ENCODE data around the gene TYMP. TPM values are rescaled to one million over a fixed set of nuclear protein-coding genes. Genes with fewer than 3 reads are reported as not detected.

The TYMP gene
- total RNA-seq, 4 donors from 2014 or later, result 86.0 to 281 (median 137) TPM

GRCh38 chr22:50569896-50570535 lies 40.2 kb upstream of the TYMP start:
- H3K4me3 ChIP-seq, result no peak overlapping the region
- H3K27ac ChIP-seq, result no peak overlapping the region
- intact Hi-C loops (cut with DNase I), result no loop called here
- TF ChIP-seq CTCF (IDR thresholded peaks at IDR 0.05) (no peak), POLR2A (IDR thresholded peaks at IDR 0.05) (no peak)
- DNase-seq, result no peak
- no peaks in the 10 kb centered on the region for H3K27me3 ChIP-seq
- peaks cover 0 to 8% (median 3%) of the 10 kb centered on the region in 3 donors for H3K4me1 ChIP-seq
- H3K36me3 ChIP-seq, result peaks cover 6 to 78% (median 6%) of the 10 kb centered on the region in 3 donors
- H3K9me3 ChIP-seq, result no peaks in the 10 kb centered on the region
- 70 to 89% methylated on average over 2 to 4 of the region's 13 CpGs for WGBS, 2 donors

GRCh38 chr22:50569041-50569459 lies 39.2 kb upstream of the TYMP start:
- Histone ChIP-seq H3K27me3 (no peaks in the 10 kb centered on the region), H3K4me1 (peaks cover 0 to 14% (median 3%) of the 10 kb centered on the region in 3 donors), H3K9me3 (no peaks in the 10 kb centered on the region), H3K27ac (no peak overlapping the region), H3K36me3 (peaks cover 6 to 68% (median 6%) of the 10 kb centered on the region in 3 donors), H3K4me3 (no peak overlapping the region)
- DNase-seq, result no peak
- TF ChIP-seq POLR2A (IDR thresholded peaks at IDR 0.05) (no peak), CTCF (IDR thresholded peaks at IDR 0.05) (no peak)
- WGBS, 2 donors, result 78 to 95% methylated on average over 3 of the region's 8 CpGs
- intact Hi-C loops (cut with DNase I), result no loop called here

GRCh38 chr22:50568626-50569025 lies 38.8 kb upstream of the TYMP start:
- no peak for DNase-seq

GRCh38 chr22:50567721-50568252 lies 38.0 kb upstream of the TYMP start:
- 76 to 89% methylated on average over 4 to 7 of the region's 7 CpGs for WGBS, 2 donors
- Histone ChIP-seq H3K9me3 (no peaks in the 10 kb centered on the region), H3K27ac (peak overlapping the region in 1 of 4 donors; percentile 21), H3K4me3 (no peak overlapping the region), H3K36me3 (peaks cover 6 to 55% (median 6%) of the 10 kb centered on the region in 3 donors), H3K27me3 (no peaks in the 10 kb centered on the region), H3K4me1 (peaks cover 0 to 26% (median 11%) of the 10 kb centered on the region in 3 donors)
- intact Hi-C loops (cut with DNase I), result no loop called here
- DNase-seq, result no peak
- TF ChIP-seq CTCF (IDR thresholded peaks at IDR 0.05) (no peak), POLR2A (IDR thresholded peaks at IDR 0.05) (no peak)

More at GRCh38 chr22:50568626-50569025, 38.8 kb upstream of the TYMP start:
- TF ChIP-seq CTCF (IDR thresholded peaks at IDR 0.05), result no peak
- TF ChIP-seq POLR2A (IDR thresholded peaks at IDR 0.05), result no peak
- no peaks in the 10 kb centered on the region for H3K27me3 ChIP-seq
- no peaks in the 10 kb centered on the region for H3K9me3 ChIP-seq
- peaks cover 0 to 19% (median 6%) of the 10 kb centered on the region in 3 donors for H3K4me1 ChIP-seq
- H3K4me3 ChIP-seq, result no peak overlapping the region
- peaks cover 6 to 64% (median 6%) of the 10 kb centered on the region in 3 donors for H3K36me3 ChIP-seq
- intact Hi-C loops (cut with DNase I), result no loop called here
- no peak overlapping the region for H3K27ac ChIP-seq
- WGBS, 2 donors, result 93% methylated on average over 2 of the region's 7 CpGs; no CpG with 5 or more reads in 1 of the 2 donors

GRCh38 chr22:50564289-50564688 lies 34.5 kb upstream of the TYMP start:
- DNase-seq, result no peak
- H3K4me1 ChIP-seq, result peaks cover 0 to 38% (median 17%) of the 10 kb centered on the region in 3 donors
- TF ChIP-seq POLR2A (IDR thresholded peaks at IDR 0.05) (no peak), CTCF (IDR thresholded peaks at IDR 0.05) (no peak)
- no peaks in the 10 kb centered on the region for H3K9me3 ChIP-seq
- H3K27ac ChIP-seq, result no peak overlapping the region
- 64 to 91% methylated on average over 4 to 8 of the region's 11 CpGs for WGBS, 2 donors
- intact Hi-C loops (cut with DNase I), result no loop called here
- no peaks in the 10 kb centered on the region for H3K27me3 ChIP-seq
- no peak overlapping the region for H3K4me3 ChIP-seq
- H3K36me3 ChIP-seq, result peaks cover 0 to 20% (median 0%) of the 10 kb centered on the region in 3 donors

Measured in esophagus squamous epithelium (tissue), 5 donors.